SK-N-SH (cell line): ENCODE measurements around the gene RGS9. TPM values are rescaled to one million over a fixed set of nuclear protein-coding genes. Genes with fewer than 3 reads are reported as not detected.

Experiments
- CTCF ChIA-PET: fragments of 300-600, 350-600 bp; formaldehyde crosslinking; extraction: SDS; loops from one replicate; lab custom pipeline; 2021; lab: Yijun Ruan, JAX
- POLR2A ChIA-PET: fragments of 350-600 bp; sonication (Branson Sonifier 250); formaldehyde crosslinking; extraction: SDS; loops from one replicate; lab custom pipeline; 2020; ENCODE audit warnings: antibody characterized with exemption, inconsistent platforms; lab: Yijun Ruan, JAX
- DNase-seq: peaks from one replicate; pipeline ENCODE4 v3.0.0; 2012
- H2AFZ ChIP-seq: fragments of 200-600 bp; sonication (generic); 2 replicates; pipeline ENCODE4 v1.8.1; 2016; ENCODE audit warnings: antibody characterized with exemption, mild to moderate bottlenecking, low read depth
- H3F3A ChIP-seq: fragments of 200-600 bp; sonication (generic); replicated peaks from 2 replicates; pipeline ENCODE3; 2016; ENCODE audit warnings: antibody characterized with exemption, mild to moderate bottlenecking; ENCODE audit not compliant: insufficient read depth
- H3K27ac ChIP-seq, 2 experiments: fragments of 200-500 bp in 1 of 2; fragments of 200-600 bp in 1 of 2; sonication (Bioruptor generic) in 1 of 2; sonication (generic), shearing (Covaris generic) in 1 of 2; 2 replicates each; pipeline versions ENCODE4 v1.5.1 to v1.6.1; 2014 to 2016; ENCODE audit warnings: low read depth in 2 of 2, inconsistent platforms in 1 of 2, low read length in 1 of 2, mild to moderate bottlenecking in 1 of 2, mixed read lengths in 1 of 2
- H3K27me3 ChIP-seq: fragments of 200-600 bp; sonication (generic), shearing (Covaris generic); 2 replicates; pipeline ENCODE4 v1.6.1; 2016; ENCODE audit warnings: mixed run types; ENCODE audit not compliant: insufficient read depth
- H3K36me3 ChIP-seq, 2 experiments: fragments of 200-500 bp in 1 of 2; fragments of 200-600 bp in 1 of 2; sonication (Bioruptor generic) in 1 of 2; sonication (generic) in 1 of 2; replicated peaks in 1 of 2; 2 replicates each; pipeline versions ENCODE3 to v1.5.1; 2014 to 2016; ENCODE audit warnings: low read length in 1 of 2, mild to moderate bottlenecking in 1 of 2; ENCODE audit not compliant: insufficient read depth in 2 of 2, control insufficient read depth in 1 of 2
- H3K4me1 ChIP-seq, 2 experiments: fragments of 200-500 bp in 1 of 2; fragments of 200-600 bp in 1 of 2; sonication (Bioruptor generic) in 1 of 2; sonication (generic), shearing (Covaris generic) in 1 of 2; 2 replicates each; pipeline versions ENCODE4 v1.5.1 to v1.6.1; 2014 to 2016; ENCODE audit warnings: low read depth in 1 of 2, low read length in 1 of 2, mixed run types in 1 of 2; ENCODE audit not compliant: insufficient read depth in 2 of 2, control insufficient read depth in 1 of 2
- H3K4me2 ChIP-seq: fragments of 200-600 bp; sonication (generic), shearing (Covaris generic); 2 replicates; pipeline ENCODE4 v1.6.1; 2017; ENCODE audit warnings: mixed run types
- H3K4me3 ChIP-seq, 2 experiments: fragments of 200-500 bp in 1 of 2; fragments of 200-600 bp in 1 of 2; sonication (Bioruptor generic) in 1 of 2; sonication (generic), shearing (Covaris generic) in 1 of 2; 2 replicates each; pipeline versions ENCODE4 v1.5.1 to v1.8.1; 2014 to 2016; ENCODE audit warnings: low read depth in 2 of 2, inconsistent platforms in 1 of 2, low read length in 1 of 2, mild to moderate bottlenecking in 1 of 2, mixed read lengths in 1 of 2, moderate library complexity in 1 of 2
- H3K79me2 ChIP-seq: fragments of 200-600 bp; sonication (generic); 2 replicates; pipeline ENCODE4 v1.8.1; 2017; ENCODE audit warnings: mild to moderate bottlenecking; ENCODE audit not compliant: insufficient read depth
- H3K9ac ChIP-seq: fragments of 200-600 bp; sonication (generic); 2 replicates; pipeline ENCODE4 v1.6.1; 2017; ENCODE audit warnings: mixed run types
- H3K9me2 ChIP-seq: fragments of 200-600 bp; sonication (generic); 2 replicates; pipeline ENCODE4 v1.6.1; 2017; ENCODE audit warnings: mixed run types
- H3K9me3 ChIP-seq: fragments of 200-600 bp; sonication (generic); 2 replicates; pipeline ENCODE4 v1.6.1; 2017; ENCODE audit warnings: mixed run types, mild to moderate bottlenecking, moderate library complexity
- H4K20me1 ChIP-seq: fragments of 200-600 bp; sonication (generic); 2 replicates; pipeline ENCODE4 v1.6.1; 2017; ENCODE audit warnings: mild to moderate bottlenecking, mixed run types; ENCODE audit not compliant: insufficient read depth
- EP300 ChIP-seq, 2 experiments: IDR thresholded peaks; 2 replicates each; pipeline versions ENCODE4 v1.4.0 to v1.6.1; 2012; ENCODE audit warnings: borderline replicate concordance in 1 of 2, low read depth in 1 of 2, low read length in 1 of 2
- FOXJ3 ChIP-seq: sonication (generic); formaldehyde crosslinking; IDR thresholded peaks from 2 replicates; pipeline ENCODE4 v1.5.1; 2020; ENCODE audit warnings: mild to moderate bottlenecking, missing genetic modification reagents
- GABPA ChIP-seq: IDR thresholded peaks from 2 replicates; pipeline ENCODE4 v1.4.0; 2012; ENCODE audit warnings: low read depth, mild to moderate bottlenecking
- IRF3 ChIP-seq: fragments of 150-350 bp; IDR thresholded peaks from 2 replicates; pipeline ENCODE4 v1.6.1; 2016; ENCODE audit warnings: mild to moderate bottlenecking, low read depth, low read length
- MAX ChIP-seq: IDR thresholded peaks from 2 replicates; pipeline ENCODE4 v1.4.0; 2012; ENCODE audit warnings: low read depth
- MXI1 ChIP-seq: IDR thresholded peaks from 2 replicates; pipeline ENCODE4 v1.6.1; 2012; ENCODE audit warnings: mild to moderate bottlenecking, low read depth, low read length, improper control_type of control experiment
- NRF1 ChIP-seq: IDR thresholded peaks from 2 replicates; pipeline ENCODE4 v1.6.1; 2012; ENCODE audit warnings: low read depth, mild to moderate bottlenecking, low read length
- PBX3 ChIP-seq: IDR thresholded peaks from 2 replicates; pipeline ENCODE4; 2012
- RAD21 ChIP-seq: IDR thresholded peaks from 2 replicates; pipeline ENCODE4 v1.6.1; 2012; ENCODE audit warnings: mild to moderate bottlenecking, low read length
- RCOR1 ChIP-seq: fragments of 150-350 bp; IDR thresholded peaks from 2 replicates; pipeline ENCODE4 v1.6.1; 2017; ENCODE audit warnings: antibody characterized with exemption, low read length
- RXRA ChIP-seq: IDR thresholded peaks from 2 replicates; pipeline ENCODE4 v1.4.0; 2012; ENCODE audit warnings: low read depth, mild to moderate bottlenecking, borderline replicate concordance
- SIN3A ChIP-seq: IDR thresholded peaks from 2 replicates; pipeline ENCODE4 v1.6.1; 2012; ENCODE audit warnings: low read depth, mild to moderate bottlenecking, low read length, moderate library complexity, borderline replicate concordance
- TAF1 ChIP-seq: IDR thresholded peaks from 2 replicates; pipeline ENCODE4 v1.6.1; 2012; ENCODE audit warnings: low read depth, mild to moderate bottlenecking, low read length, moderate library complexity, borderline replicate concordance
- TEAD4 ChIP-seq: IDR thresholded peaks from 2 replicates; pipeline ENCODE4 v1.4.0; 2012; ENCODE audit warnings: mild to moderate bottlenecking, borderline replicate concordance; ENCODE audit not compliant: insufficient read depth
- USF2 ChIP-seq: fragments of 150-350 bp; IDR thresholded peaks from 2 replicates; pipeline ENCODE4 v1.6.1; 2017; ENCODE audit warnings: antibody characterized with exemption, low read length, low read depth, borderline replicate concordance
- YY1 ChIP-seq: IDR thresholded peaks from 2 replicates; pipeline ENCODE4 v1.4.0; 2012; ENCODE audit warnings: low read depth, mild to moderate bottlenecking
- ZBTB33 ChIP-seq: IDR thresholded peaks from 2 replicates; pipeline ENCODE4 v1.4.0; 2012; ENCODE audit warnings: low read depth, borderline replicate concordance
- WGBS: methylation state at CpG from one replicate; pipeline ENCODE4 v1.1.6; 2017; ENCODE audit warnings: low lambda C conversion rate; 5-methylcytosine and 5-hydroxymethylcytosine counted together
- polyA plus RNA-seq, 3 experiments: library from polyadenylated mRNA; depleted of rRNA; stranded (reverse); fragments of >200 nt; gene quantifications; 2 replicates each; pipeline ENCODE4 v1.2.3, GENCODE V29; 2012

RGS9 gene
- polyA plus RNA-seq, 1 of the 3 experiments (the other 2 are of a cell fraction), result 1.4 TPM

GRCh38 chr17:65145743-65146142 is 8.6 kb downstream of the RGS9 start:
- H3K27ac ChIP-seq, result no peak overlapping the region
- no peak overlapping the region for H3K9ac ChIP-seq
- WGBS, result 82% methylated on average over 11 of the region's 11 CpGs
- no peak overlapping the region for H2AFZ ChIP-seq
- H3K4me3 ChIP-seq, result no peak overlapping the region
- TF ChIP-seq PBX3 (no peak), EP300 (IDR thresholded peaks at IDR 0.05; ENCODE audit: borderline replicate concordance in 1 of 2, low read depth in 1 of 2, low read length in 1 of 2) (no peak), RCOR1 (no peak), USF2 (no peak), MAX (no peak), GABPA (no peak), NRF1 (no peak), ZBTB33 (no peak), FOXJ3 (CRISPR knock-in tag) (no peak), RXRA (no peak), MXI1 (no peak), SIN3A (no peak), TAF1 (no peak), RAD21 (no peak), IRF3 (no peak), TEAD4 (no peak), YY1 (no peak)
- no peaks in the 10 kb centered on the region for H3K9me2 ChIP-seq
- no peaks in the 10 kb centered on the region for H3K79me2 ChIP-seq
- ChIA-PET CTCF (interaction anchor here (1.1 to 2.5 kb wide), 3 partner anchors 9 to 42 kb away, joined by 3 to 18 read pairs (median 4); partner anchors contain the start of gene RGS9), POLR2A (no interaction called here)
- H3K36me3 ChIP-seq, result no peaks in the 10 kb centered on the region
- H4K20me1 ChIP-seq, result no peaks in the 10 kb centered on the region
- no peaks in the 10 kb centered on the region for H3F3A ChIP-seq
- no peak overlapping the region for H3K4me2 ChIP-seq
- H3K27me3 ChIP-seq, result no peaks in the 10 kb centered on the region; the same call in 1 of the 2 replicates
- no peaks in the 10 kb centered on the region for H3K9me3 ChIP-seq
- no peak for DNase-seq
- no peaks in the 10 kb centered on the region; a peak in 1 of 4 replicates for H3K4me1 ChIP-seq
